ENCODE measurements around the gene CPTP.

The CPTP gene

DNA sequence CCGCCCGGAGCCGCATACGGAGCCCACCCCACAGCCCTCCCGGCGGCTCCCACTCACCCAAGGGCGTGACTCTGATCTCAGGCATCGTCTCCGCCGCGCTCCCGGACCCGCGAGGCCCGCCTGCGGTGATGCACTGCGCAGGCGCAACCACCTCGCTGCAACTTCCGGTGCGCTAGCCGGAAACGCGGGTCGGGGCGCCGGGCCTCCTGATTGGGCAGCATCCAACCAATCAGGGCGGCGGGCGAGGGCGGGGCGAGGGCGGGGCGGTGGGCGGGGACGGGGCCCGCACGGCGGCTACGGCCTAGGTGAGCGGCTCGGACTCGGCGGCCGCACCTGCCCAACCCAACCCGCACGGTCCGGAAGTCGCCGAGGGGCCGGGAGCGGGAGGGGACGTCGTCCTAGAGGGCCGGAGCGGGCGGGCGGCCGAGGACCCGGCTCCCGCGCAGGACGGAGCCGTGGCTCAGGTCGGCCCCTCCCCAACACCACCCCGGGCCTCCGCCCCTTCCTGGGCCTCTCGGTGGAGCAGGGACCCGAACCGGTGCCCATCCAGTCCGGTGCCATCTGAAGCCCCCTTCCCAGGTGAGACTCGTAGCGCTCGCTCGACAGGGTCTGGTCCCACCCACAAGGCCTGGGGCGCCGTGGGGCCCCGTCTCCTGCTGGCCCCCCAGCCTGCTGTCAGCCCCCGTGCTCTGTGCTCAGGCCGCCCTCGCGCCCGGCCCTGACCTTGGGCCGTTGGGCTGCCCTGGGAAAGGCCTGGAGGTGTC lies at the start of gene CPTP, which contains the start of gene INTS11:
CPTP (plus strand) TSS at position 279 of the 764 bp plus-strand sequence. CDS start 2,109 bp downstream, outside the sequence.
INTS11 (minus strand) TSS at position 137 of the 764 bp plus-strand sequence; CDS start at position 85, 52 bp downstream.
- ATAC-seq, result peak; percentile 86
- peak within 1 kb of the TSS; percentile 90 to 96 for H3K4me3 Mint-ChIP-seq

DNA sequence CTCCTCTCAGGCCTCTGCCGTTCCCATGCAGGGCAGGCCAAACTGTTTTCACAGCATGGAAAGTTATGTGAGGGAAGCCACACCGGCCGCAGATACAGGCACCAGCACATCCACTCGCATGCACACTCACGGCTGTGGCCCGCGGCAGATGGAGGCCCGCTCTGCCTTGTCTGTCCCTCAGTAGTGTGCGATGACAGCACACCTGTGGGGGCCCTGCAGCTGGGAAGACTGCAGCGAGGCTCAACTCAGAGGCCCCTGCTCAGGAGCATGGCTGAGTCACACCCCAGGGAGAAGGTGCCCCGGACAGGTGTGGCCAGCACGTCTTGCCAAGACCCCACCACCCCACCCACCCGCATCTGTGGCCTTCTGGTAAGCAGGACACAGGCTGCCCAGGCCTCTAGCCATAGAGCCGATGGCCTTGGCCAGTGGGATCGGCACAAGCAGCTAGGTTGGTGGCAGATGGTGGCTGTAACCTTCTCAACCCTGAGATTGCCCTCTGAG lies 49.6 kb upstream of the CPTP start:
- DNase-seq, result no peak
- Mint-ChIP-seq H3K9me3 (no peaks in the 10 kb centered on the region), H3K27ac (no peak overlapping the region), H3K27me3 (no peaks in the 10 kb centered on the region), H3K4me1 (peaks cover 38% of the 10 kb centered on the region), H3K4me3 (peak overlapping the region; percentile 76 to 84)
- ATAC-seq, result no peak

More for the DNA sequence above, at the start of gene CPTP, which contains the start of gene INTS11:
- peak; percentile 95 for DNase-seq
- Mint-ChIP-seq H3K27ac (peak within 1 kb of the TSS; percentile 98), H3K9me3 (peaks cover 1 to 2% of the 10 kb centered on the region in 2 donors), H3K4me1 (peaks cover 77% of the 10 kb centered on the region), H3K27me3 (no peaks in the 10 kb centered on the region)

DNA sequence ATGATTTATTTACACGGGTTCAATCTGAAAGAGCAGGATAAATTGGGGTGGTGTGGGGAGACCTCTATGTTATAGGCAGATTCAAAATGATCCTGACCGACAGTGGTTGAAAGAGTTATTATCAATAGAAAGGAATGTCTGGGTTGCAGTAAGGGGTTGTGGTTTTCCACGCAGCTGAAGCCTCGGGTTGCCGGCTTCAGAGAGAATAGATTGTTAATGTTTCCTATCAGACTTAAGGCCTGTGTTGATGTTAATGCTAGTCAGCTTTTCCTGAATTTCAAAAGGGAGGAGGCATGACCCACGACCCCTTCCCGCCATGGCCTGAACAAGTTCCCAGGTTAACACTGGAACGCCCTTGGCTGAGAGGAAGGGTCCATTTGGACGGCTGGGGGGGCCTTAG lies 48.8 kb upstream of the CPTP start:
- Mint-ChIP-seq H3K9me3 (no peaks in the 10 kb centered on the region), H3K4me3 (no peak overlapping the region), H3K27me3 (no peaks in the 10 kb centered on the region), H3K4me1 (peaks cover 29% of the 10 kb centered on the region), H3K27ac (no peak overlapping the region)
- ATAC-seq (no peak), DNase-seq (no peak)

DNA sequence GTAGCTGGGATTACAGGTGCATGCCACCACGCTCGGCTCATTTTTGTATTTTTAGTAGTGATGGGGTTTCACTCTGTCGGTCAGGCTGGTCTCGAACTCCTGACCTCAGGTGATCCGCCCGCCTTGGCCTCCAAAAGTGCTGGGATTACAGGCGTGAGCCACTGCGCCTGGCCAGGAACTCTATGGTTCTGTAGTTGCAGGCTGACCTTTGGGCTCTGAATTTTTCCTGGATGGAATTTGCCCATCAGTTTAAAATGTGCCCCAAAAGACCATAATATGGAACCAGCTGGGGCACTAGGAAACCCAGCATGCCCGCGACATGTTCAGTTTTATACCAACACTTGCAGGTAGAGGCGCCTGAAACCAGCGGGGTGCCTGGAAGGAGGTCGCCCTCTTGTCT lies 46.0 kb upstream of the CPTP start:
- Mint-ChIP-seq H3K9me3 (no peaks in the 10 kb centered on the region), H3K4me3 (no peak overlapping the region), H3K4me1 (peaks cover 19% of the 10 kb centered on the region), H3K27ac (peak overlapping the region in 1 of 2 donors; percentile 25), H3K27me3 (no peaks in the 10 kb centered on the region)
- DNase-seq, result no peak
- no peak for ATAC-seq

DNA sequence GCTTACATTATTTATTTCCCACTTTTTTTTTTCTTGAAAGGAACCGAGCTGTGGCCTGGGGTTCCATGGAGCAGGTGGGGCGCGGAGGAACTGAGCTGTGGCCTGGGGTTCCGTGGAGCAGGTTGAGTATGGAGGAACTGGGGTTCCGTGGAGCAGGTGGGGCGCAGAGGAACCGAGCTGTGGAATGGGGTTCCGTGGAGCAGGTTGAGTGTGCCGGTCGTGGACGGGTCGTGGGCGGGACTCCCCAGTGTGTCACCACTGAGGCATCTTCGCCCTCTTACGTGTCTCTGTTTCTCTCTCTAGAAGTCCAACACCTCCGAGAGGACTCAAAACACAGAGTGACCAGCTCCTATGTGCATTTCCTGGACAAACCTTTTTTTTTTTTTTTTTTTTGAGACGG lies 45.6 kb upstream of the CPTP start:
- no peak overlapping the region for H3K4me3 Mint-ChIP-seq
- no peak for ATAC-seq
- H3K9me3 Mint-ChIP-seq, result no peaks in the 10 kb centered on the region
- H3K27ac Mint-ChIP-seq, result peak overlapping the region in 1 of 2 donors; percentile 25
- H3K27me3 Mint-ChIP-seq, result no peaks in the 10 kb centered on the region
- H3K4me1 Mint-ChIP-seq, result peaks cover 21% of the 10 kb centered on the region
- no peak for DNase-seq

DNA sequence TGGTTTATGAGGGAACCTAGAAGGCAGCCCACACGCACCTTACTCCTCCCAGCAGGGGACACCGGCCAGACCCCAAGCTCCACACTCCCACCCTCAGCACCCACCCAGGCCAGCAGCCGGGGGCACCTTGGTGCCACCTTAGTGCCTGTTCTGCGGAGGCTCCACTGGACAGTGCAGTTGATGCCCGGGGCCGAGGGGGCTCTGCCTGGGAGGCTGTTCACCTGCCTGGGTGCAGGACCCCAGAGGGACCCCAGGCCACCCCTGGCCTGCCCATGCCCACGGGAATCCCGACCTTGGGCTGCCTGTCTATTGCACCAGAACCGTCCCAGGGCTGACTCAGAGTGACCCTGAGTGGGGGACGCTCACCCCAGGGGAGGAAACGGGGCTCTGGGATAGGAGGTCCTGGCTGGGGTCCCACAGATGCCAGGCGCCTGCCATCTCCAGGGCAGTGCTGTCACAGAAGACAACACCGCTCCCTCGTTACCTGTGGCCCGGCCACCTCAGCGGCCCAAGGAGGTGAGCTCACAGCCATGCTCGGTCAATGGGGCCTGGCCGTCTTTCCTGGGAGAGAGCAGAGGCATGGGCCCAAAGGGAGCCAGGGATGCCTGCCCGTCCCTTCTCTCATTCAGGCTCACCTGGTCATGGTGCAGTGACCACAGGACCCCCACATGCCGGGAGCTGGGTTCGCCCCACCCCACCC lies 43.7 kb upstream of the CPTP start:
- no peak for DNase-seq

DNA sequence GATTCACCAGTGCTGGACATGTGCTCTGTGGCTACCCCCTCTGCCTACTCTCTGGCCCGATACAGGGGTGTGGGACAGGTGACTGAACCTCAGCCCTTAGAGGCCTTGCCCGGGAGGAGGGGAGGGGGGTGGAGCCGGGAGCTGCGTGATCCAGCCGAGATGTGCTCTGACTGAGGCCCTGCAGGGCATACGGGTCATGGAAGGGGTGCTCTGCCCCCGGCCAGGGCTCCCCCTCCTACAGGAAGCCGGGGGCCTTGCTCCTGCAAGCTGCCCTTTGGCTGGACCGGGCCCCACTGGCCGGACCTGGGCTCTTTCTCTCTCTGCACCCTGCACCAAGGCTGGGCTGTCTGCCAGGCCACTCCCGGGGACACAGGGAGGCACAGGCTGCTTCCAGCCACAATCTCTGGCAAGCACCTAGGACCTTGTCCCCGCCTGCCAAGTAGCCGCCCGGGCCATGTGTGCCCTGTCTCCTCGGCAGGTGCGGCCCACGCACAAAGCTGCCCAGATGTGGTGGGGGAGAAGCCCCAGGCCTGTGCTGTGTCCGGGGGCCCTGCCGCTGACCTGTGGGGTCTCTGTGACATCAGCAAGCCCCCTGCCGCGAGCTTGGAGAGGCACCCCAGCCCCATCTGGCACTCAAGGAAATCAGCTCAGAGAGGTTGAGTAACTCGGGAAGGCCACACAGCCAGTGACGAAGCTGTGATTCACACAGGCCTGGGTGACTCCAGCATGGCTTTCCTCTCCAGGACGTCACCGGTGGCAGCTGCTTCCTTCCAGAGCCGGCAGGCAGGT lies 42.9 kb upstream of the CPTP start:
- Mint-ChIP-seq H3K4me1 (peaks cover 14% of the 10 kb centered on the region), H3K9me3 (no peaks in the 10 kb centered on the region), H3K4me3 (no peak overlapping the region), H3K27me3 (no peaks in the 10 kb centered on the region), H3K27ac (no peak overlapping the region)
- no peak for ATAC-seq
- no peak for DNase-seq

More for the DNA sequence above, 43.7 kb upstream of the CPTP start:
- H3K27ac Mint-ChIP-seq, result no peak overlapping the region
- H3K4me1 Mint-ChIP-seq, result peaks cover 14% of the 10 kb centered on the region
- H3K4me3 Mint-ChIP-seq, result no peak overlapping the region
- no peaks in the 10 kb centered on the region for H3K27me3 Mint-ChIP-seq
- ATAC-seq, result no peak
- no peaks in the 10 kb centered on the region for H3K9me3 Mint-ChIP-seq

DNA sequence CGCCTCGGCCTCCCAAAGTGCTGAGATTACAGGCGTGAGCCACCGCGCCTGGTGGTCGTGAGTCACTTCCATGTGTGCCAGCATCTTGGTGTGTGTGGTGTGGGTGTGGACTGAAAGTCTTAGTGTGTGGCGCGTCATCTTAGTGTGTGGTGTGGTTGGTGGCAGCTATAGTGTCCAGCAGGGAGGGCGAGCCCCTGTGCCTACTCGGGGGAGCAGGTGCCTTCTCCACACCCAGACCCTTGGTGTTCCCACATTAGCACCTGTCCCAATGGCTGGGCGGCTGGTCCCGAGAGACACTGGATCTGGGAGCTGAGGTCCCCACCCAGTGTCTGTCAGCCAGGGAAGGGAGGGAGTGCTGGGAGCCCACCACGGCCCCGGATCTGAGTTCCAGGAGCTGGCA lies 41.6 kb upstream of the CPTP start:
- DNase-seq (no peak), ATAC-seq (peak; percentile 22)
- no peak overlapping the region for H3K4me3 Mint-ChIP-seq

DNA sequence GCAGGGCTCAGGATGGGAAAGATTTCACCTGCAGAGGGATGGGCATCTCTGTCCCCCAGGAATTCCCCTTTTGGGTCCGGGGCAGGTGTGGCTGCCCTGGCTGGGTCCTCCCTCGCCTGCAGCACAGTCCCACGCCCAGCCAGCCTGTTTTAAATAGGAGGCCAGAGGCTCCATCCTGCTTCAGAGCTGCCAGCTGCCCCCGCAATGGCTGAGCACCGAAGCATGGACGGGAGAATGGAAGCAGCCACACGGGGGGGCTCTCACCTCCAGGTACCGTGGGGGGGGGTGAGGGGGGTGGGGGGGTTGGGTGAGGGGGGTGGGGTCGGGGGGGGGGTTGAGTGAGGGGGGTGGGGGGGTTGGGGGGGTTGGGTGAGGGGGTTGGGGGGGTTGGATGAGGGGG lies 40.8 kb upstream of the CPTP start:
- ATAC-seq (no peak), DNase-seq (no peak)
- no peaks in the 10 kb centered on the region for H3K9me3 Mint-ChIP-seq
- H3K27me3 Mint-ChIP-seq, result no peaks in the 10 kb centered on the region
- no peak overlapping the region for H3K27ac Mint-ChIP-seq
- no peak overlapping the region for H3K4me3 Mint-ChIP-seq
- peaks cover 14% of the 10 kb centered on the region for H3K4me1 Mint-ChIP-seq

More for the DNA sequence above, 41.6 kb upstream of the CPTP start:
- no peaks in the 10 kb centered on the region for H3K27me3 Mint-ChIP-seq
- peaks cover 14% of the 10 kb centered on the region for H3K4me1 Mint-ChIP-seq
- H3K27ac Mint-ChIP-seq, result no peak overlapping the region
- H3K9me3 Mint-ChIP-seq, result no peaks in the 10 kb centered on the region

DNA sequence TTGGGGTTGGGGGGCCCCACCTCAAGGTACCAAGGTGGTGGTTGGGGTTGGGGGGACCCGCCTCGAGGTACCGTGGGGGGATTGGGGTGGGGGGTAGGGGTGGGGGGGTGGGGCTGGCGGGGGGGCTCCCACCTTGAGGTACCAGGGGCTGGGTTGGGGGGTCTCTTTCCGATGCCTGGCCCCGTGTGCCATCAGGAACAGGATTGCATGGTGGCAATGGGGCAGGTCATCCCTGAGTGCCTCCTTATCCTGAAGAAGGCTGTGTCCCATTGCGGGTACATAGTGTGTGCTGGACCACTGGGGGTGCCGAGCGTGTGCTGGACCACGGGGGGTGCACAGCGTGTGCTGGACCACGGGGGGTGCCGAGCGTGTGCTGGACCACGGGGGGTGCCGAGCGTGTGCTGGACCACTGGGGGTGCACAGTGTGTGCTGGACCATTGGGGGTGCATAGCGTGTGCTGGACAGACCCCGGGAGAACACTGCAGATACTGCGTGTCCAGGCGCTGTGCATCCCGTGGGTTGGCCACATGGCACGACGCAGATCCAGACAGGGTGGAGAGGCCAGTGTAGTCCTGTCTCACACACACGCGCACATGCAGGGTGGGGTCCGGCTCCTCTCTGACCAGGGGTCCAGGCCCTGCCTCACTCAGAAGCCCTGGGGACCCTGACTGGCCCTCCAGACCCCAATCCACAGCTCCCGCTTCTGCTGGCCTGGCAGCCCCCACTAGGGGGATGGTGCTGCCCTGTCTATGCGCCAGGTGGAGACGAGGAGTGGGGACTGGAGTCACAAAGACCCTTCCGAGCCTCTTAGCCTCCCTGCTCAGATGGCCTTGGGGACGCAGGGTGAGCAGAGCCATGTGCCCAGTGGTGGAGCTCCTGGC lies 40.1 kb upstream of the CPTP start:
- no peak overlapping the region for H3K27ac Mint-ChIP-seq
- no peak overlapping the region for H3K4me3 Mint-ChIP-seq
- ATAC-seq (no peak), DNase-seq (no peak)
- peaks cover 14% of the 10 kb centered on the region for H3K4me1 Mint-ChIP-seq
- no peaks in the 10 kb centered on the region for H3K27me3 Mint-ChIP-seq
- H3K9me3 Mint-ChIP-seq, result no peaks in the 10 kb centered on the region

DNA sequence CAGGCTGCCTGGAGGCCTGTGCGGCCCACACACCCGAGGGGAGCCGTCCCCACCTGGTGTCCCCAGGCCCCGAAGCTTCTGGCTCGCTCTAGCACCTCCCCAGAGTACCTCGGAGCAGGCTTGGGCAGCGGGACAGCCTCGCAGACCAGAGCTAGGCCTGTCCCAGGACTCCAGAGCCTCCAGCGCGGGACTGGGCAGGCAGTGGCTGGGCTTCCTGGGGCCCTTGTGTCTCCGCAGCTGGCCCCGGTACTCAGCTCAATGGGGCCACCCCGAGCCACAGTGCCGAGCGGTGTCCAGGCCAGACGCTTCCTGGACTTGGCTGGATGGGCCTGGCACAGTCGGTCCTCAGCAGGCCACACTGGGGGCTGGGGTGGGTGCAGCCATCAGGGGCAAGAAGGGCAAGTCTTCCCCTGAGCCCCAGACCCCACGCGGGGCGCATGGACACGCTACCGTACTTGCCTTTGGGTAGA lies 39.5 kb upstream of the CPTP start:
- DNase-seq (no peak), ATAC-seq (no peak)
- H3K4me1 Mint-ChIP-seq, result peaks cover 17% of the 10 kb centered on the region
- H3K9me3 Mint-ChIP-seq, result peaks cover 0 to 3% of the 10 kb centered on the region in 2 donors
- no peak overlapping the region for H3K4me3 Mint-ChIP-seq
- H3K27me3 Mint-ChIP-seq, result peaks cover 4% of the 10 kb centered on the region
- H3K27ac Mint-ChIP-seq, result no peak overlapping the region

DNA sequence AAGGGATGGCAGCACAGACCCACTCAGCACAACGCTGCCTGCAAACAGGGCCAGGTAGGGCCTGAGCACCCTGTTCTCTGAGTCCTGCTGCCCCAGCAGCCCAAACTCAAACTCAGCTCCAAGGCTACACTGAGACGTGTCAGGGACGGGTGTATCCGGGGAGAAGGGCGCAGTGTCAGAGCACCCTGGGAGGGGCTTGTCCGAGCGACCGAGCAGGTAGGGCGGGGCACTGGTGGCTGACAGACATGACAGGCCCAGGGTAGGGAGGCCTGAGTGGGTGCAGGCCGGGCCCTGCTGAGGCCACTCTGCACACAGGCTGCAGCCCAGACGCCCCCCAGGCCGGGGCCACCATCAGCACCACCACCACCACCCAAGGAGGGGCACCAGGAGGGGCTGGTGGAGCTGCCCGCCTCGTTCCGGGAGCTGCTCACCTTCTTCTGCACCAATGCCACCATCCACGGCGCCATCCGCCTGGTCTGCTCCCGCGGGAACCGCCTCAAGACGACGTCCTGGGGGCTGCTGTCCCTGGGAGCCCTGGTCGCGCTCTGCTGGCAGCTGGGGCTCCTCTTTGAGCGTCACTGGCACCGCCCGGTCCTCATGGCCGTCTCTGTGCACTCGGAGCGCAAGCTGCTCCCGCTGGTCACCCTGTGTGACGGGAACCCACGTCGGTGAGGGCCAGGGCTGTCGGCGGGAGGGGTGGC lies 38.8 kb upstream of the CPTP start:
- peak; percentile 16 for ATAC-seq
- Mint-ChIP-seq H3K9me3 (peaks cover 0 to 7% of the 10 kb centered on the region in 2 donors), H3K4me1 (peaks cover 23% of the 10 kb centered on the region), H3K4me3 (no peak overlapping the region), H3K27ac (no peak overlapping the region), H3K27me3 (peaks cover 8% of the 10 kb centered on the region)
- DNase-seq, result no peak

DNA sequence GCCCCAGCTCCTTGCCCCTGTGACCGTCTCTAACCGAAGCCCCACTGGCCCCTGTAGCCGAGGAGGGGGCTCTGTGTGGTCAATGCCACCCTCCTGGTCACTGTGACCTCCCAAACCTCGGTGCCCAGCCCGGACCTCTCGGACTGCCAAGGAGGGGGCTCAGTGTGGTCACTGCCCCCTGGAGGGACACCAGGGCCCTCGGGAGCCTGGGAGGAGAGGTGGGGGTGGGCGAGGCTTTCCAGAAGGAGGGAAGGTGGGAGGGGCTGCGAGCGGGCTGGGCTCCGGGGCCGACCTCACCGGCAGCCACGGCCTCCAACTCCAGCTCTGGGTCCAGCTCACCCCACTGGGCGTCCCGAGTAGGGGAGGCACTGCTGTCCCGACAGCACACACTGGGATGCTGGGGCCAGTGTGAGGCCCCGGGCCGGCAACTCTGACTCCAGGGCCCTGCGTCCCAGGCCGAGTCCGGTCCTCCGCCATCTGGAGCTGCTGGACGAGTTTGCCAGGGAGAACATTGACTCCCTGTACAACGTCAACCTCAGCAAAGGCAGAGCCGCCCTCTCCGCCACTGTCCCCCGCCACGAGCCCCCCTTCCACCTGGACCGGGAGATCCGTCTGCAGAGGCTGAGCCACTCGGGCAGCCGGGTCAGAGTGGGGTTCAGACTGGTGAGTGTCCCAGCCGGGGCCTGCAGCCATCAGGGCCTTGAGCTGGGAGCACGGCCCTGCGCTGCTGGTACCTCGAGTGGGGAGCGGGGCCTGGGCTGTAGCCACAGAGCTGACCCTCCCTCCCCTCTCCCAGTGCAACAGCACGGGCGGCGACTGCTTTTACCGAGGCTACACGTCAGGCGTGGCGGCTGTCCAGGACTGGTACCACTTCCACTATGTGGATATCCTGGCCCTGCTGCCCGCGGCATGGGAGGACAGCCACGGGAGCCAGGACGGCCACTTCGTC lies 38.0 kb upstream of the CPTP start:
- DNase-seq (no peak), ATAC-seq (no peak)
- no peak overlapping the region for H3K27ac Mint-ChIP-seq
- H3K4me1 Mint-ChIP-seq, result peaks cover 24% of the 10 kb centered on the region
- peaks cover 8% of the 10 kb centered on the region for H3K27me3 Mint-ChIP-seq
- H3K4me3 Mint-ChIP-seq, result no peak overlapping the region
- peaks cover 0 to 7% of the 10 kb centered on the region in 2 donors for H3K9me3 Mint-ChIP-seq

All from stimulated activated naive CD8-positive, alpha-beta T cell treated with anti-CD3 and anti-CD28 coated beads, Interleukin-15, amount 100 ng/mL, for 72 hours (primary cell).